Measurements from ENCODE around the gene PTPRE.

Gene PTPRE

DNA sequence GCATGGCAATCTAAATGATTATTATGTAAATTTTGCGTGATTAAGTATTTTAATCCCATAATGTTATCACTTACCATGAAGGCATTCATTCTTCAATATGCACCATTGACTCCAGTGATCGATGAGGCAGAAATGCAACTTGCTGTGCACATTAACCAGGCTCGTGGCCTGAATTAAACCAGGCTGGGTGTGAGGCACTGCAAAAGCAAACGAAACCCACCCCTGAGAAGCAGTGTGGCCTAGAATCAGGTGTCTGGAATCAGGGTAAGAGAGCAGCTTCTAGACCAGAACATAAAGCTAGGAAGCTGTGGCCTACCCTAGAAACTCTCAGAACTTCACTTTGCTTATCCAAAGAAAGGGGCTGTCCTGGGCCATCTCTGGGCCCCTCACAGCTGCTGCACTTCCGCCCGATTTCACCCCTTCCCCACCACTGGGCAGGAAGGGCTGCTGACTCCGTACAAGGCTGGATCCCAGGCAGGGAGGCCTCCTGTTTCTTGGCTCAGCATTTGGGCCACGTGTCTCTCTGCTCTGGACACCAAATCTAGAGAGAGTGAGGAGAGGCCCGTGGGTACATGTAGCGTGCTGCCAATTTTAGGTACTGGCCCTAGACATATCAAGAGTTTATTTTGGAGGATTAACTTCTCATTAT, 4.4 kb downstream of the PTPRE start:
- TF ChIP-seq, protein P1, sequence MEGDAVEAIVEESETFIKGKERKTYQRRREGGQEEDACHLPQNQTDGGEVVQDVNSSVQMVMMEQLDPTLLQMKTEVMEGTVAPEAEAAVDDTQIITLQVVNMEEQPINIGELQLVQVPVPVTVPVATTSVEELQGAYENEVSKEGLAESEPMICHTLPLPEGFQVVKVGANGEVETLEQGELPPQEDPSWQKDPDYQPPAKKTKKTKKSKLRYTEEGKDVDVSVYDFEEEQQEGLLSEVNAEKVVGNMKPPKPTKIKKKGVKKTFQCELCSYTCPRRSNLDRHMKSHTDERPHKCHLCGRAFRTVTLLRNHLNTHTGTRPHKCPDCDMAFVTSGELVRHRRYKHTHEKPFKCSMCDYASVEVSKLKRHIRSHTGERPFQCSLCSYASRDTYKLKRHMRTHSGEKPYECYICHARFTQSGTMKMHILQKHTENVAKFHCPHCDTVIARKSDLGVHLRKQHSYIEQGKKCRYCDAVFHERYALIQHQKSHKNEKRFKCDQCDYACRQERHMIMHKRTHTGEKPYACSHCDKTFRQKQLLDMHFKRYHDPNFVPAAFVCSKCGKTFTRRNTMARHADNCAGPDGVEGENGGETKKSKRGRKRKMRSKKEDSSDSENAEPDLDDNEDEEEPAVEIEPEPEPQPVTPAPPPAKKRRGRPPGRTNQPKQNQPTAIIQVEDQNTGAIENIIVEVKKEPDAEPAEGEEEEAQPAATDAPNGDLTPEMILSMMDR (IDR thresholded peaks at IDR 0.05; ENCODE audit: low read depth, low read length, missing control alignments): no peak

DNA sequence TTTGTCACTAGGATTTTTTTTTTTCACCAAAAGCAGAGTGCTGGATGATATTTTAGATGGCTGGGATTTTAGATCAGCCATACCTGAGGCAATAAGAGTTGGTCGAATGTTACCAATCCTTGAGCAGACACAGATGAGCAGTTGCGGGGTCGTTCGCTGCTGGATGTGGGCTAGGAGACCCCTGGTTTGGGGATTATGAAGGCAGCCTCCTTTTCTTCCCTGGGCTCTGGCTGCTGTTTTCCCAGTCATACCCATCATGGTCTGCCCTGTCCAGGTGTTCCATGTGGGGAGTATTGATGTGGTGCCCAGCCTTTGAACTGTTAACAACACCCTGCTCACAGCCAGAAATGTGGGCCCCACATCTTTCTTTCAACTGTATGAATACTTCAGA, 5.0 kb downstream of the PTPRE start:
- TF ChIP-seq, protein P1 (IDR thresholded peaks at IDR 0.05; ENCODE audit: low read depth, low read length, missing control alignments): no peak
- in situ Hi-C loops (cut with HindIII; ENCODE audit: low sequenced_read_pairs): loop anchor here (5.0 kb wide), 1 partner anchor 100 kb away; no protein-coding TSS in a partner anchor
- no peak for DNase-seq (ENCODE audit: low read depth)
- no peak overlapping the region for H3K4me3 ChIP-seq (ENCODE audit: low read depth, low read length)

More for the DNA sequence above, 4.4 kb downstream of the PTPRE start:
- DNase-seq (ENCODE audit: low read depth): no peak
- no peak overlapping the region for H3K4me3 ChIP-seq (ENCODE audit: low read depth, low read length)
- in situ Hi-C loops (cut with HindIII; ENCODE audit: low sequenced_read_pairs): loop anchor here (5.0 kb wide), 1 partner anchor 101 kb away; no protein-coding TSS in a partner anchor

DNA sequence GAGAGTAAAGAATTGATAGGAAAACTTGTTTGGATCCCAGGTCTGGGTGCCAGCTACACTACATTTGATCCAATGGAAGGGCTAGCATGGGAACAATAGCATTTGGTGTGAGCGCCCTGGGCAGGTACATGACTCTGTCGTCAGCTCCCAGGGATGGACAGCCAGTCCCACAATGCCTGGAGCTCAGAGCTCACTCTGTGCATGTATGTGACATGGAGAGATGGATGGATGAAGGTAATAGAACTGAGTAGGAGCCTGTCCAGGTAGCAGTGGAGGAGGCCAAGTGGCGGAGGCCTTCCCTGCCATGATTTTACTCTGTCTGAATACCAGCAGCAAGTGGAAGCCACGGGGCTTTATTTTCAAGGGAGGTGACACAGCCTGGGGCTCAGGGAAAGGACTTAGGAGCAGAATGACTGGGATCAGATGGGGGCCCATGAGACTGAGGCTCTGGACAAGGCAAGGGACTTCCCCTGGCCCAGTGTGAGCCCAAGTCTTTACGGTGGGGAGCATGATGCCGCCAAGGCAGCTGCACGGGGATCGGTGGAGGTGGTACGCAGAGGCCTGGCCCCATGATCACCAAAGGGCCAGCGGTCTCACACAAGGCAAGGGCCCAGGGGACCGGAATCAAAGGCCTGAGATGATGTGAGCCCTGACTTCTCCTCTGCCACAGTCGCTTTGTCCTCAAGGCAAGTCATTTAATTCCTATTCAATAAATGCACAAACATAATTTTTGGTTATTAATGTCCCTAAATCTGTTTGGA, 5.9 kb downstream of the PTPRE start:
- TF ChIP-seq, protein P1 (IDR thresholded peaks at IDR 0.05; ENCODE audit: low read depth, low read length, missing control alignments): no peak
- DNase-seq (ENCODE audit: low read depth): no peak
- H3K4me3 ChIP-seq (ENCODE audit: low read depth, low read length): no peak overlapping the region
- in situ Hi-C loops (cut with HindIII; ENCODE audit: low sequenced_read_pairs): loop anchor here (5.0 kb wide), 1 partner anchor 100 kb away; no protein-coding TSS in a partner anchor

DNA sequence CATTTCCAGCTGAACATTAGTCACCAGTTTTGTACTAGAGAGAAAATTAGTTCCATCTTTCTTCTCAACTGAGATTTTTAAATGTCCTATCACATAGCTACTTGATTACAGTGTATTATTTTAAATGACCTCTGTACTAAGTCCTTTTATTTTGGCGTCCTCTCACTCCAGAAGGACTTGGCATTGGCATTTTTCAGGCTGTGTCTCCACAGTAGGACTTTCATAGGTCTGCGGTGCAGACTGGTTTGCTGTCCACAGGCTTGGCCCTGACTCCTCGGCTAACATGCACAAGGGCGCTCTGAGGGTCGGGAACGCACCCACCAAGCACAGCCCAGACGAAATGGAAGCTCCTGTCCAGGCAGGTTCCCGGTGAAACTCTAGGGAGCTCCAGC, 6.5 kb downstream of the PTPRE start:
- in situ Hi-C loops (cut with HindIII; ENCODE audit: low sequenced_read_pairs): loop anchor here (5.0 kb wide), 1 partner anchor 99 kb away; no protein-coding TSS in a partner anchor
- TF ChIP-seq, protein P1 (IDR thresholded peaks at IDR 0.05; ENCODE audit: low read depth, low read length, missing control alignments): no peak
- no peak for DNase-seq (ENCODE audit: low read depth)
- H3K4me3 ChIP-seq (ENCODE audit: low read depth, low read length): no peak overlapping the region

DNA sequence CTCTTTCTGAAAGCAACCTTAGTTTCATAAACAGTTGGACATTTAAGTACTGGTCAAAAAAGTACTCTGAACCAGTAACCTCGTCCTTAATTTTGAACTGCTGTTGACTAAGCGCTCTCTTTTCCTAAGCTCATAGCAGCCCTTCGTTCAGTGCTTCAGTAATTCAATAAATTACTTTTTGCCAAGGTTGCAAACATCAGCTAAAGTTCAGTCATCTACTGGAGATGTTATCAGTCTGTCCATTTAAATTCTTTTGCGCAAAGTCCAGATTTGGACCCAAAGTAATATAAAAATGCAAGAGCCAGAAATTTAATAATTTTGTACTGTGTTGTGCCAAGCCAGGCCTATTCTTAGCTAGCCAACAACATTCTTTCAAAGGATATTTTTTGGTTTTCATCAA, 8.4 kb downstream of the PTPRE start:
- TF ChIP-seq, protein P1 (IDR thresholded peaks at IDR 0.05; ENCODE audit: low read depth, low read length, missing control alignments): no peak
- DNase-seq (ENCODE audit: low read depth): no peak
- in situ Hi-C loops (cut with HindIII; ENCODE audit: low sequenced_read_pairs): no loop called here

DNA sequence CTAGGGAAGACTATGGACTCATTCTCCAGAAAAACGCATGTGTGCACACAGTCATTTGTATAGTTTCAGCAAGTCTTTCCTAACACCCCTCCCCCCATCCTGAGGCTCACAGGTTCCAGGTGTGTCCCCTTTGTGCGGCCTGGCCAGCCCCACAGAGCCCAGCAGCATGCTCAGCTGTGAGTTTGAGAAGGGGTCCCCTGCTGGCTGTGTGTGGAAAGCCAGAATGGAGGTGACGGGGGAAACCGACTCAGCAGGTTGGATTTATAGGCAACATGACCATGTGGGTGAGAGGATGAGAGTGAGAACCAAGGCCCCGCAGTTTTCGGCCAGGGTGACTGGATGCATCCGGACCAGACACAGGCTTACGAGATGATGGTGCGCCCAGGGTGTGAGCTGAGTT, 9.9 kb downstream of the PTPRE start:
- in situ Hi-C loops (cut with HindIII; ENCODE audit: low sequenced_read_pairs): no loop called here
- no peak overlapping the region for H3K4me3 ChIP-seq (ENCODE audit: low read depth, low read length)
- TF ChIP-seq, protein P1 (IDR thresholded peaks at IDR 0.05; ENCODE audit: low read depth, low read length, missing control alignments): no peak
- DNase-seq (ENCODE audit: low read depth): no peak

More for the DNA sequence above, 8.4 kb downstream of the PTPRE start:
- no peak overlapping the region for H3K4me3 ChIP-seq (ENCODE audit: low read depth, low read length)
